ENCODE measurements around the gene RBPJ. TPM values are rescaled to one million over a fixed set of nuclear protein-coding genes. Genes with fewer than 3 reads are reported as not detected.
A peak's percentile ranks its signal among the peaks of the same experiment; 100 is the strongest.

RBPJ gene
- total RNA-seq, 6 experiments from 2014 or later = 12.0 to 29.3 (median 19.6) TPM

- no peak for DNase-seq
- 77% methylated on average over 1 of the region's 1 CpG for WGBS (ENCODE audit: insufficient coverage, low coverage, low lambda C conversion rate, missing lambda C conversion rate)
- H3K27ac ChIP-seq = peak overlapping the region in 1 of 3 donors; percentile 20
These were observed 33.1 kb upstream of the RBPJ start for GRCh38 chr4:26287756-26288155.

GRCh38 chr4:26288355-26288909 lies 32.4 kb upstream of the RBPJ start:
- TF ChIP-seq POLR2A (IDR thresholded peaks at IDR 0.05) = peak; percentile 16
- TF ChIP-seq CTCF (IDR thresholded peaks at IDR 0.05) = no peak
- peak; percentile 42 to 72 (median 64) for ATAC-seq
- Histone ChIP-seq H3K36me3 (no peaks in the 10 kb centered on the region), H3K27me3 (no peaks in the 10 kb centered on the region), H3K4me1 (no peaks in the 10 kb centered on the region), H3K9me3 (no peaks in the 10 kb centered on the region), H3K27ac (peak overlapping the region; percentile 15 to 33 (median 20)), H3K4me3 (no peak overlapping the region)
- 75% methylated on average over 4 of the region's 4 CpGs for WGBS (ENCODE audit: insufficient coverage, low coverage, low lambda C conversion rate, missing lambda C conversion rate)
- DNase-seq = no peak
- intact Hi-C loops (cut with DNase I) = no loop called here

More at GRCh38 chr4:26287756-26288155, 33.1 kb upstream of the RBPJ start:
- Histone ChIP-seq H3K9me3 (no peaks in the 10 kb centered on the region), H3K4me1 (no peaks in the 10 kb centered on the region), H3K4me3 (no peak overlapping the region), H3K36me3 (no peaks in the 10 kb centered on the region), H3K27me3 (no peaks in the 10 kb centered on the region)
- TF ChIP-seq CTCF (IDR thresholded peaks at IDR 0.05) (no peak), POLR2A (IDR thresholded peaks at IDR 0.05) (no peak)
- peak in 1 of 4 donors; percentile 28 for ATAC-seq
- intact Hi-C loops (cut with DNase I) = no loop called here

- TF ChIP-seq CTCF (IDR thresholded peaks at IDR 0.05) = no peak
- TF ChIP-seq POLR2A (IDR thresholded peaks at IDR 0.05) = no peak
- ATAC-seq = no peak
- 66% methylated on average over 4 of the region's 4 CpGs for WGBS (ENCODE audit: insufficient coverage, low coverage, low lambda C conversion rate, missing lambda C conversion rate)
These were observed 31.4 kb upstream of the RBPJ start for GRCh38 chr4:26289401-26289800.

GRCh38 chr4:26290321-26290720 lies 30.5 kb upstream of the RBPJ start:
- no peak overlapping the region for H3K27ac ChIP-seq
- 53% methylated on average over 3 of the region's 3 CpGs for WGBS (ENCODE audit: insufficient coverage, low coverage, low lambda C conversion rate, missing lambda C conversion rate)
- H3K36me3 ChIP-seq = no peaks in the 10 kb centered on the region
- H3K4me3 ChIP-seq = no peak overlapping the region
- H3K9me3 ChIP-seq = no peaks in the 10 kb centered on the region
- intact Hi-C loops (cut with DNase I) = no loop called here
- no peak for DNase-seq
- no peaks in the 10 kb centered on the region for H3K27me3 ChIP-seq
- H3K4me1 ChIP-seq = no peaks in the 10 kb centered on the region
- ATAC-seq = no peak
- TF ChIP-seq CTCF (IDR thresholded peaks at IDR 0.05) = no peak
- no peak for TF ChIP-seq POLR2A (IDR thresholded peaks at IDR 0.05)

More at GRCh38 chr4:26289401-26289800, 31.4 kb upstream of the RBPJ start:
- Histone ChIP-seq H3K4me1 (no peaks in the 10 kb centered on the region), H3K27ac (no peak overlapping the region), H3K36me3 (no peaks in the 10 kb centered on the region), H3K27me3 (no peaks in the 10 kb centered on the region), H3K4me3 (no peak overlapping the region), H3K9me3 (no peaks in the 10 kb centered on the region)
- intact Hi-C loops (cut with DNase I) = no loop called here
- DNase-seq = no peak
